SH-SY5Y (cell line): Measurements from ENCODE around the gene MYL11.

Source experiments
- GATA2 ChIP-seq: IDR thresholded peaks from 2 replicates; pipeline ENCODE4 v1.6.1; 2011; ENCODE audit warnings: mild to moderate bottlenecking, low read depth, low read length
- GATA3 ChIP-seq: IDR thresholded peaks from 2 replicates; pipeline ENCODE4 v1.6.1; 2011; ENCODE audit warnings: low read depth, mild to moderate bottlenecking, low read length, moderate library complexity

GRCh38 chr16:30399435-30400186, 25.0 kb downstream of the MYL11 start:
- TF ChIP-seq GATA3 (no peak), GATA2 (no peak)
